ENCODE measurements around the gene PVR. TPM values are rescaled to one million over a fixed set of nuclear protein-coding genes. Genes with fewer than 3 reads are reported as not detected.
"Not testable (repeated sequence)": the region's sequence is repeated elsewhere in the genome, so short reads cannot be mapped to it uniquely, and the experiment has no call there.

PVR gene
- total RNA-seq (2014; rRNA removed; shearing (Covaris generic)), result 74.5 and 78.3 TPM in 2 replicates

DNA sequence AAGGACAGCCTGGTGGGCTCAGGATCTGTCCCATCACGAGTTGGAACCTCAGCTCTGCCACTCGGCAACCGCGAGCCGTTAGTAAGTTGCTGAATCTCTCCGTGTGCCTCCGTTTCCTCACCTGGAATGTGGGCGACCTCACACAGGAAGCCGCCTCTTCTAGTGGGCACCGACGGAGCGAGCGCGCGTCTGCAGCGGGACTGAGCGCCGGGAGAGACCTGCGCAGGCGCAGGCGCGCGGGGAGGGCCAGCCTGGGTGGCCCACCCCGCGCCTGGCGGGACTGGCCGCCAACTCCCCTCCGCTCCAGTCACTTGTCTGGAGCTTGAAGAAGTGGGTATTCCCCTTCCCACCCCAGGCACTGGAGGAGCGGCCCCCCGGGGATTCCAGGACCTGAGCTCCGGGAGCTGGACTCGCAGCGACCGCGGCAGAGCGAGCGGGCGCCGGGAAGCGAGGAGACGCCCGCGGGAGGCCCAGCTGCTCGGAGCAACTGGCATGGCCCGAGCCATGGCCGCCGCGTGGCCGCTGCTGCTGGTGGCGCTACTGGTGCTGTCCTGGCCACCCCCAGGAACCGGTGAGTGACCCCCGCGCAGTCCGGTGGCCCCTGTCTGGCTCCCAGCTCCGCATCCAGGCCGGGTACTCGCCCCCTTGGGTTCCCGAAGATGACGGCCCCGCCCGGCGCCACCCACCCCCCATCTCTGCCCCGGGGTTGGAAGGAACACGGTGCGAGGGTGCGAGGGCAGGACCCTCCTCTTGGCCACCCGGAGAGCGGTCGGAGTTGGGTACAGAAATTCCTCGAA, at the start of gene PVR:
Gene PVR, plus strand, starts transcription at position 306 of the 797 bp plus-strand sequence. Its CDS starts 187 bp downstream, at position 493.
- DNase-seq (ENCODE audit: low read depth), result peak; percentile 93

GRCh38 chr19:44596428-44597130, 47.1 kb upstream of the PVR start:
- DNase-seq (ENCODE audit: low read depth), result no peak

DNA sequence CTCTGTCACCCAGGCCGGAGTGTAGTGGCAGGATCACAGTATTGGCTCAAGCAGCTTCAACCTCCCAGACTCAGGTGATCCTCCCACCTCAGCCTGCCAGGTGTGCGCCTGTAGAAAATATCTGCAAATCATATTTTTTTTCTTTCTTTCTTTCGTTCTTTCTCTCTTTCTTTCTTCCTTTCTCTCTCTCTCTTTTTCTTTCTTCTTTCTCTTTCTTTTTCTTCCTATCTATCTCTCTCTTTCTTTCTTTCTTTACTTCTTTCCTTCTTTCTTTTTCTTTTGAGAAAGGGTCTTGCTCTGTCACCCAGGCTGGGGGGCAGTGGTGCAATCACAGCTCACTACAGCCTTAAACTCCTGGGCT, 46.6 kb upstream of the PVR start:
- DNase-seq (ENCODE audit: low read depth), result no peak

DNA sequence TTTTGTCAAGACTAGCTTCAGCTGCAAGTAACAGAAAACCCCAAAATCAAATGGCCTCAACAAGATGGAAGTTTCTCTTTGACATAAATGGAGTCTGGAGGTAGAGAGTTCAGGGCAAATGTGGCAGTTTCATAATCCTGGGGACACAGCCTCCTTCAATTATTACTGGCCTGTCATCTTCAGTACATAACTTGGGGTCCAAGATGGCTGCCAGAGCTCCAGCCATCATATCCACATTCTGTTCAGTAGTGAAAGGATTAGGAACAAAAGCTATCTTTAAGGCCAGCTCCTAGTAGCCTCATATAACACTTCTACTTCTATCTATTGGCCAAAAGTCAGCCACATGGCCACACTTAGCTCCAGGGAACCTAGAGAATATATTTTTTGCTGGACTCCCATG, 45.4 kb upstream of the PVR start:
- DNase-seq (ENCODE audit: low read depth), result no peak

DNA sequence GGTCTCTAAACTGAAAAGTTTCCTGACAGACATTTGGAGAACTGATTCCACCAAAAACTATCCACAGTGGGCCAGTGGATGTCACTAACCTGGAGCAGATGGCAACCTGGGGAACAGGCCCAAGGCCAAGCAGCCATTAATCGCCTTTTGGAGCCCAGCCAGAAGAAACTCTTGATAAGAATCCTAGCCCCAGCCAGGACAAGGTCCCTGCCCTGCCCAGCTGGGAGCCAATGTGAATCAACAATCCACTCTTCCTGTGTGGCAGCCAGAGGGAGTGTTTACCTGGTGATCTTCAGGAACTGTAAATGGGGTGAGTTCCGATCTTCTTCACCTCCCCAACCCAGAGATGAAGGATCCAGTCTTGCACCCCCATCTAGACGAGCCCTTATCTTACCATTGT, 44.8 kb upstream of the PVR start:
- DNase-seq (ENCODE audit: low read depth), result no peak

DNA sequence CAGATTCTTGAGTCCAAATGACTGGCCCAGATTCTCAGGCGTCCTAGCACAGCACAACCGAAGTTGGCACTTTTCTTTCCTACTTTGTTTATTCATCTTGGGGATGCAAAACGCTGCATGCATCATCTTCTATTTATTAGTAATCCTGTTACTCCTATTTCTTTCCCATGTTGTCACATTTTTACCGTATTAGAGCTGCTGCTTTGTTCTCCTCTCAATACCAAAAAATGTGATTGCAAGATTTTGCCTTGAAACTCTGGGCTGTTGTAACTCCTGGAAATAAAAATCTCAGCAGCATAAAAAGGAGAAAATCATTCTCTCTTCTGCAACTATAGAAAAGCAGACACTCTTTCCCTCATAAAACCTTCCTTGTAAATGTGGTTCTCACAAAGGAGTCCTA, 43.2 kb upstream of the PVR start:
- no peak for DNase-seq (ENCODE audit: low read depth)

DNA sequence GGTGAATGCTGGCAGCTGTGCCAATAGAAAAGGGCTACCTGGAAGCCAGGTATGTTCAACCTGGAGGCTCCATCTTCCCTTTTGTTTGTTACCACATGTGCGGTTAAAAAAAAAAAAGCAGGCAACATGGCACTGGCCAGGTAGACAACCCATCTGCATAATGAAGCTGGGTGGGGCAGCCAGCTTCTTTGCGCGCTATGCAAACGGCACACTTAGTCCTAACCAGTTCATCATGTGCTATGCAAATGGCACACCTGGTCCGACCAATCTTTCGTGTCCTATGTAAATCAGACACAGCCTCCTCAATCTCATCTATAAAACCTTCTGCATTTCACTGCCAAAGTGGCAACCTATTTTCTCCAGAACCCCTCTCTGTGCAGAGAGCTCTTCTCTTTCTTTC, 41.6 kb upstream of the PVR start:
- DNase-seq (ENCODE audit: low read depth), result no peak

- DNase-seq (ENCODE audit: low read depth), result peak; percentile 54
These were observed 40.3 kb upstream of the PVR start for GRCh38 chr19:44603201-44603945.

- no peak for DNase-seq (ENCODE audit: low read depth)
These were observed 39.5 kb upstream of the PVR start for GRCh38 chr19:44604241-44604640.

GRCh38 chr19:44605547-44605946, 38.2 kb upstream of the PVR start:
- DNase-seq (ENCODE audit: low read depth), result no peak

DNA sequence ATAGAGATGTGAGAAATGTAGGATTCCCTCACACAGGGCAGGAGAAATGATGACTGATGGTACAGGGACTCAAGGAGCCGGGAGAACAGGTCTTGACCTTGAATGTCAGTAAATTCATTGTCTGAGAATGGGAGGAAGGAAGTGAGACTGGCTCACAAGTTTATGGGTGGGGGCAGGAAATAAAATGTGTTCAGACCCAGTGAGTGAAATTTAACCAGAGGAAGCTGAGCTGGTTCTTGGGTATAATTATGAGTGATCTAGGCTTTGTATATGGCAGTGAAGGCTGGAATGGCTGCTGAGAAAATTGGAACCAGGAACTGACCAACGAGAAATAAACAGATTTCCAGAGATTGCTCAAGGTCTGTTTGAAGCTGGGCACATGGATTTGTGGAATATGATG, 36.7 kb upstream of the PVR start:
- peak; percentile 25 for DNase-seq (ENCODE audit: low read depth)

DNA sequence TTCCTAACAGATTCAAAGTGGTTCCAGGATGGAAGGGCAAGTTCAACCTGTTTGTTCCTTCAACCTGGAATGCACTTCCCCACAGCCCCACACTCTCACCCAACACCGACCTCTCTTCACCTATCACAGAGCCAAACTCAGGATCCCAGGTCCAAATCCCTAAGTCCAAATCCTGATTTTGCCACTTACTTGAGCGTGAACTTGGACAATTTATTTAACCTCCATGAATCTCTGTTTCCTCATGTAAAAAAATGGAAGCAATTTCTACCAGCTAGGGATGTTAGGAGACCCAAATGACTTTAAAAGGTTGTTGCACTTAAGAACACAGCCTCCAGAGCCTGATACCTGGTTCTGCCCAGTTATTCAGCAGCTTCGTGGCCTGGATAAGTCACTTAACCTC, 35.8 kb upstream of the PVR start:
- no peak for DNase-seq (ENCODE audit: low read depth)

DNA sequence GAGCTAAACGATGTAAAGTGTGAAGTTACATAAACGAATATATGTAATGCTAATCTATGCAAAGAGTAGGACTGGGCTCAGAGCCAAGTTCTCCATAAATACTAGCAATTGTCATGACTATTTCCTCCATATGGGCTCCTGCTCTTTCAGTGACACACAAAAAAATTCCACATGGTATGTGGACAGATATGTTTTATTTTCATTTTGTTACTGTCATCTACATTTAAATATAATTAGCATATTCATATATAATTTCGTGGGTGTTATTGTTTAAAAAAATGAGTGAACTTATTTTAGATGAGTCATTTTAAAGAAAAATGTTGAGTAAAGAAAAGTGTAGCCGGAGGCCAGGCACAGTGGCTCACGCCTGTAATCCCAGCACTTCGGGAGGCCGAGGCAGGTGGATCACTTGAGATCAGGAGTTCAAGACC, 35.3 kb upstream of the PVR start:
- DNase-seq (ENCODE audit: low read depth), result peak; percentile 19

- DNase-seq (ENCODE audit: low read depth), result no peak
These were observed 34.5 kb upstream of the PVR start for GRCh38 chr19:44609219-44609618.

- not testable (repeated sequence) for DNase-seq (ENCODE audit: low read depth)
These were observed 33.2 kb upstream of the PVR start for GRCh38 chr19:44610497-44610896.

DNA sequence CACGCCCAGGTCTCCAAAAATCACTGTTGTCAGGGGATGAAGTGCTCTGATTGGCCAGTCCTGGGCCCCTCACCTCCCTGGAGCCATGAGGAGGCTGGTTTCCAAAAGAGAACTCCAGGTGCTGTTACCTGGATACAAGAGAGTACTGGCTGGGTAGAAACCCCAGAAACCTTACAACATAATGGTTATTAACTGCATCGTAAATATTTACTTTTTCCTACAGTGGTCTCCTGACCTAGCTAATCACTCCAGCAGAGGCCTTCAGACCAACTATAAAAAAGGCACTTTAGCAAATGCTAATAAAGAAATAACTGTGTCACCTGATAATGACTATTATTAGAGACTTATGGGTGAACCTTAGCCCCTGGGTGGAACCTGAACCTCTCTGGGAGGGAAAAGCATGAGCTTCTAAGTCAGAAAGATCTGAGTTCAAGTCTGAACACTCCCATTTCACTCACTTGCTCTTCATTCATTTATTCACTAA, 31.9 kb upstream of the PVR start:
- DNase-seq (ENCODE audit: low read depth), result no peak

DNA sequence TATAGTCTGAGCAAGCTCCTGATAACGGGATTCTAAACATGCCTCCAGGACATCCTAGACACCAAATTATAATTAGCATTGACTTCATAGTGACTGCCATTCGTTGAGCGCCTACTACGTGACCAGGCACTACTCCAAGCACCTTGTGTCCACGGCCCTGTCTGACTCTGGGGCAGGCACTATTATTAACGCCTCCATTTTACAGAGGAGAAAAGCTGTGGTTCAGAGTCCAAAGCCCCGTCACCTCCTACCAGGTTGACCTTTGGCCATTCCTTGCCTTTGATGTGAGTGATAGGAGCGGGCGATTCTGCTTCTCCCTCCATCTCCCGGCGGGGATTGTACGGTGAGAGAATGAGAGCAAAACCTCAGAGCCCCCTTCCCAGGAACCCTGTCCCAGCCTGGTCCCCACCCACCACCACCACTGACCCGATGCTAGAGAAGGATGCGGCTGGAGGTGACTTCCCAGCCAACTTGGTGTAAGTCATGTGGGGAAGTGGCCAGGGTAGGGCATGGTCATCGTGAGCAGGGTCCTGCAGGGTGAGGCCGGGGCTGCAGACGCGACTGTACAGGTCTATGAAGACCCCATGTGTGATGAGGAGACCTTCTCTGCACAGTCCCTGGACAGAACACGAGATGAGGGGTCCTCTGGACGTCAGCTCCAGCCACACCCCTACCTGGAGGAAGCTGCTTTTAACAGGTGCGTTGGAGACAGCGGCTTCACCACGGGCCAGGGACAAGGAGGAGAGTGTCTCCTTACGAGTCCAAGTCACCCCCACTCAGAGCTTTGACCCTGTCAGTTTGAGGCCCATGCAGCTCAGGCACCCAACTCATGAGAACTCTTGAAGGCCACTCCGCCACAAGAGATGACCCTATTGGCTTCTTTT, 30.2 kb upstream of the PVR start, which contains the start of gene IGSF23:
Gene IGSF23, plus strand, starts transcription at position 269 of the 884 bp plus-strand sequence. Its CDS starts 83 bp downstream, at position 352.
- DNase-seq (ENCODE audit: low read depth), result no peak

DNA sequence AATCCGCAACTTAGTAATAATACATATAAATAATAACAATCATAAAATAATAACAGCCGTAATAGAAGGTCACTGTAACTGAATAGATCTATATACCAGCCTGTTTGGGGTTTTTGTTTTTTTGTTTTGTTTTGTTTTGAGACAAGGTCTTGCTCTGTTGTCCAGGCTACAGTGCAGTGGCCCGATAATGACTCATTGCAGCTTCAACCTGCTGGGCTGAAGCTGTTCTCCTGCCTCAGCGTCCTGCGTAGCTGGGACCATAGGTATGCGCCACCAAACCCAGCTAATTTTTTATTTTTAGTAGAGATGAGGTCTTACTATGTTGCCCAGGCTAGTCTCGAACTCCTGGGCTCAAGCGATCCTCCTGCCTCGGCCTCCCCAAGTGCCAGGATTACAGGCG, 29.4 kb upstream of the PVR start:
- DNase-seq (ENCODE audit: low read depth), result no peak

DNA sequence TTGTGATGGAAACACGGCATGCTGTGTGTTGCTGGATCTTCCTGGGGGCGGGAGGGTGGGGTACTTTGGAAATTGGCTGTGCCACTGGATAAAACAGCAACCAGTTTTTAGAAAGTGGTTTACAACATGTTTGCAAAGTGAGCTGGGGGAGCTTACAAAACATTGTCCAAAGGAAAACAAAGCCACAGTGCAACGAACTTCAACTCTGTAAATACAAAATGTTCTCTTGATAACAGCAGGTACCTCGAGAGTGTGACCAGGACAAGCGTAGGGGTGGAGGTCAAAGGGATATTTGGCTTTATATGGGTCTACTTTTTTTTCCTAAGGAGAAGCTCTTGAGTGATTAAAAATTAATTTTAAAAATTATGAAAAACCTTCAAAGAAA, 27.9 kb upstream of the PVR start:
- DNase-seq (ENCODE audit: low read depth), result no peak

- DNase-seq (ENCODE audit: low read depth), result no peak
These were observed 26.4 kb upstream of the PVR start for GRCh38 chr19:44617110-44617880.

All from Daoy (cell line).